Left ventricle myocardium inferior (tissue), 1 donor: ENCODE results near the gene TMEM171. TPM values are rescaled to one million over a fixed set of nuclear protein-coding genes. Genes with fewer than 3 reads are reported as not detected.

Experiments
- DNase-seq: peaks from one replicate; pipeline ENCODE4 v3.0.0-alpha.2; 2020
- H3K27ac ChIP-seq: fragments of 200-600 bp; replicated peaks from 2 replicates; pipeline ENCODE4 v1.8.0; 2021
- H3K27me3 ChIP-seq: fragments of 200-600 bp; 2 replicates; pipeline ENCODE4 v1.8.0; 2021; ENCODE audit warnings: low read depth
- H3K36me3 ChIP-seq: fragments of 200-600 bp; 2 replicates; pipeline ENCODE4 v1.8.0; 2021
- H3K4me1 ChIP-seq: fragments of 200-600 bp; 2 replicates; pipeline ENCODE4 v1.8.0; 2021
- H3K4me3 ChIP-seq: fragments of 200-600 bp; 2 replicates; pipeline ENCODE4 v1.8.0; 2021; ENCODE audit warnings: mild to moderate bottlenecking, moderate library complexity
- H3K9me3 ChIP-seq: fragments of 200-600 bp; replicated peaks from 2 replicates; pipeline ENCODE4 v1.8.0; 2021
- CTCF ChIP-seq: fragments of 200-600 bp; IDR thresholded peaks from 2 replicates; pipeline ENCODE4 v1.8.0; 2021; ENCODE audit warnings: antibody characterized with exemption, mild to moderate bottlenecking, borderline replicate concordance
- intact Hi-C: fragments of 100-400 bp; cut with micrococcal nuclease; formaldehyde crosslinking; loops from one replicate; pipeline ENCODE4 v1.11.0; 2022
- total RNA-seq: library from RNA; stranded (reverse); fragmentation: NEBNext Ultra II Directional; extraction: Animal tissue kit (Norgen Biotek cat#: 25700); gene quantifications from one replicate; pipeline ENCODE4 v1.2.1, GENCODE V29; 2021
- donor health status: DM: no; HTN: yes; CAD: no; lungs with severe emphysema.

Gene TMEM171
- total RNA-seq, 1 donor from 2014 or later: not detected

GRCh38 chr5:73152411-73153388 lies 32.3 kb downstream of the TMEM171 start:
- intact Hi-C loops: no loop called here
- no peaks in the 10 kb centered on the region for H3K4me1 ChIP-seq
- no peak overlapping the region for H3K4me3 ChIP-seq
- TF ChIP-seq CTCF: no peak
- H3K9me3 ChIP-seq: no peaks in the 10 kb centered on the region
- H3K27me3 ChIP-seq: peaks cover 12% of the 10 kb centered on the region
- no peaks in the 10 kb centered on the region for H3K36me3 ChIP-seq
- no peak overlapping the region for H3K27ac ChIP-seq
- no peak for DNase-seq

DNA sequence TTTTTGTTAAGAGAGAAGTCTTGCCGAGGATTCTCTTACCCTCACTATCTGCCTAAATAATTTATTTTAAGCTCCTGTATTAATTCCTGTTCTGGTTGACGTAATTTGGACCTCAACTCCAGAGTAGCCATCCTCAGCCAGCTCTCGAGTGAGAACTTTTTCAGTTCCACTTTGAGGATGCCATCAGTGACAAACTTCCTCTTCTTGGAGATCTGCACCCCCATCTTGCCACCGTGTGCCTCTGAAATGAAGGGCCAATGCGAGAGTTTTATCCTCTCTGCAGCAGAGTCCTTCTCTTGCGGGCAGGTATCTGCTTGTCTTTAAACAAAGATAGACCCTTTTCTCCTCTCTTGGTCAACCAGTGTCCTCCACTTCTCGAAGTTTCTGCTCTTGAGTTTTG lies 33.1 kb downstream of the TMEM171 start:
- Histone ChIP-seq H3K27ac (no peak overlapping the region), H3K4me1 (no peaks in the 10 kb centered on the region), H3K9me3 (no peaks in the 10 kb centered on the region), H3K4me3 (no peak overlapping the region), H3K36me3 (no peaks in the 10 kb centered on the region), H3K27me3 (peaks cover 18% of the 10 kb centered on the region)
- TF ChIP-seq CTCF: no peak
- intact Hi-C loops: no loop called here
- DNase-seq: no peak

- TF ChIP-seq CTCF: no peak
Measured at GRCh38 chr5:73154208-73155006, 34.0 kb downstream of the TMEM171 start.

GRCh38 chr5:73155271-73156222 lies 35.2 kb downstream of the TMEM171 start:
- intact Hi-C loops: no loop called here
- no peak for TF ChIP-seq CTCF
- peaks cover 33% of the 10 kb centered on the region for H3K27me3 ChIP-seq

More at GRCh38 chr5:73154208-73155006, 34.0 kb downstream of the TMEM171 start:
- no peak overlapping the region for H3K4me3 ChIP-seq
- peaks cover 27% of the 10 kb centered on the region for H3K27me3 ChIP-seq
- intact Hi-C loops: no loop called here
- H3K4me1 ChIP-seq: no peaks in the 10 kb centered on the region
- DNase-seq: no peak
- no peaks in the 10 kb centered on the region for H3K36me3 ChIP-seq
- H3K9me3 ChIP-seq: no peaks in the 10 kb centered on the region
- no peak overlapping the region for H3K27ac ChIP-seq

More at GRCh38 chr5:73155271-73156222, 35.2 kb downstream of the TMEM171 start:
- Histone ChIP-seq H3K9me3 (no peaks in the 10 kb centered on the region), H3K4me3 (no peak overlapping the region), H3K4me1 (no peaks in the 10 kb centered on the region), H3K36me3 (no peaks in the 10 kb centered on the region), H3K27ac (no peak overlapping the region)
- DNase-seq: no peak
